IPS DF 4.7 (cell line): Measurements from ENCODE around the gene RNF10.
"Not testable (repeated sequence)": the region's sequence is repeated elsewhere in the genome, so short reads cannot be mapped to it uniquely, and the experiment has no call there.

Experiments used
- DNase-seq: peaks from one replicate; pipeline ENCODE4 v3.0.0-alpha.2; 2013; ENCODE audit warnings: low spot score; ENCODE audit errors: extremely low read depth

RNF10 gene

GRCh38 chr12:120579179-120579578 is 45.0 kb downstream of the RNF10 start:
- DNase-seq = no peak

GRCh38 chr12:120580787-120581723 is 46.9 kb downstream of the RNF10 start, which contains the start of gene POP5:
TSS of gene POP5 (minus strand) at chr12:120581402. CDS start at chr12:120581362, 40 bp downstream.
- peak; percentile 99 for DNase-seq

- DNase-seq = no peak
Observed at GRCh38 chr12:120581998-120582397, 47.8 kb downstream of the RNF10 start.

GRCh38 chr12:120583478-120584030 is 49.4 kb downstream of the RNF10 start:
- no peak for DNase-seq

- DNase-seq = no peak
Observed at GRCh38 chr12:120584343-120585149, 50.4 kb downstream of the RNF10 start.

GRCh38 chr12:120586206-120586605 is 52.0 kb downstream of the RNF10 start:
- DNase-seq = no peak

GRCh38 chr12:120586860-120587259 is 52.7 kb downstream of the RNF10 start:
- DNase-seq = no peak

GRCh38 chr12:120588371-120588770 is 54.2 kb downstream of the RNF10 start:
- DNase-seq = no peak

- DNase-seq = no peak
Observed at GRCh38 chr12:120588948-120589930, 55.1 kb downstream of the RNF10 start.

GRCh38 chr12:120590741-120591407 is 56.7 kb downstream of the RNF10 start:
- DNase-seq = no peak

GRCh38 chr12:120592121-120593049 is 58.2 kb downstream of the RNF10 start:
- no peak for DNase-seq

- DNase-seq = no peak
Observed at GRCh38 chr12:120596901-120597300, 62.7 kb downstream of the RNF10 start.

- DNase-seq = no peak
Observed at GRCh38 chr12:120597861-120598260, 63.7 kb downstream of the RNF10 start.

- no peak for DNase-seq
Observed at GRCh38 chr12:120598674-120599463, 64.7 kb downstream of the RNF10 start.

GRCh38 chr12:120599672-120600552 is 65.8 kb downstream of the RNF10 start:
- DNase-seq = no peak

- DNase-seq = not testable (repeated sequence)
Observed at GRCh38 chr12:120602416-120602815, 68.3 kb downstream of the RNF10 start.

- DNase-seq = no peak
Observed at GRCh38 chr12:120610560-120610959, 76.4 kb downstream of the RNF10 start.
